ENCODE results near the gene SCN2A. TPM values are rescaled to one million over a fixed set of nuclear protein-coding genes. Genes with fewer than 3 reads are reported as not detected.

SCN2A gene
- 0.06 TPM for polyA plus RNA-seq

DNA sequence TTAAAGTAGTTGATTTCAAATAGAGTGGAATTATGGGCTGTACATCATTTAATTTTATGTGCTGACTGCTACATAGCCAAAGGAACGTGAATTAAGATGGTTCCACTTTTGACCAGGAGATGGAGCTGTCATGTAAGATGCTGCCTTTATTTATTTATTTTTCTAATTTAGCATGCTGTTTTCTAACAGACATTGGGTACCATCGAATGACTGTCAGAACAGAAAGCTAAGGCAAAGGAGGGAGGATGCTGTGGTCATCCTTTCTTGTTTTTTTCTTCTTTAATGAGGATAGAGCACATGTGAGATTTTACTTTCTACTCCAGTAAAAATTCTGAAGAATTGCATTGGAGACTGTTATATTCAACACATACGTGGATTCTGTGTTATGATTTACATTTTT is at the start of gene SCN2A:
SCN2A (plus strand) TSS at position 185 of the 400 bp plus-strand sequence. CDS start 56,410 bp downstream, outside the sequence.
- H3K9me3 Mint-ChIP-seq = no peaks in the 10 kb centered on the region

GRCh38 chr2:165191096-165191728 is 48.0 kb upstream of the SCN2A start:
- H3K27me3 Mint-ChIP-seq = peaks cover 7% of the 10 kb centered on the region
- peaks cover 0 to 1% (median 0%) of the 10 kb centered on the region in 3 donors for H3K9me3 Mint-ChIP-seq
- no peak overlapping the region for H3K4me3 Mint-ChIP-seq
- H3K27ac Mint-ChIP-seq = no peak overlapping the region
- H3K4me1 Mint-ChIP-seq = peaks cover 15 to 24% (median 17%) of the 10 kb centered on the region in 3 donors
- H3K36me3 Mint-ChIP-seq = peaks cover 3% of the 10 kb centered on the region

More for the DNA sequence above, at the start of gene SCN2A:
- Mint-ChIP-seq H3K27ac (no peak within 1 kb of the TSS), H3K4me1 (no peaks in the 10 kb centered on the region), H3K4me3 (no peak within 1 kb of the TSS), H3K27me3 (peaks cover 2% of the 10 kb centered on the region), H3K36me3 (no peaks in the 10 kb centered on the region)

DNA sequence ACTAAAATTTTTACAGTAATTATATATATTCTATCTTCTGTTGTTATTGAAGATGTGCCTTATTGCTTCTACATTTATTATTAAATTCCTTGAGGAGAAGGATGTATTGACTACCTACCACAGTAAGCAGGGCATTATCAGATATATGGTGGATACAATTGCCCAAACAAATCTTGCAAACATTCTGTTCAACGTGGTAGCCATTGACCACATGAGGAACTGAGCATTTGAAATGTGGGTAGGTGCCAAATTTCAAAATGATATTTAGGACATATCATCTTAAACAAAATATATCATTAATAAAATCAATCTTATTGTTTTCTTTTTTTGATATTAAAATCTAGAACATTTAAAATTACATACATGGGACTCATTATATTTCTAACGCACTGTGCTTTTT is 46.5 kb upstream of the SCN2A start:
- peaks cover 20 to 29% (median 25%) of the 10 kb centered on the region in 3 donors for H3K4me1 Mint-ChIP-seq
- peaks cover 11% of the 10 kb centered on the region for H3K27me3 Mint-ChIP-seq
- H3K4me3 Mint-ChIP-seq = peak overlapping the region in 3 of 4 donors; percentile 12 to 70 (median 49)
- peaks cover 3% of the 10 kb centered on the region for H3K36me3 Mint-ChIP-seq
- H3K27ac Mint-ChIP-seq = peak overlapping the region in 1 of 3 donors; percentile 8
- peaks cover 0 to 1% (median 0%) of the 10 kb centered on the region in 3 donors for H3K9me3 Mint-ChIP-seq

GRCh38 chr2:165193178-165193777 is 45.9 kb upstream of the SCN2A start:
- H3K4me3 Mint-ChIP-seq = peak overlapping the region; percentile 1 to 70 (median 30)
- peaks cover 3% of the 10 kb centered on the region for H3K36me3 Mint-ChIP-seq
- H3K27ac Mint-ChIP-seq = peak overlapping the region; percentile 8 to 83 (median 80)
- H3K4me1 Mint-ChIP-seq = peaks cover 20 to 29% (median 25%) of the 10 kb centered on the region in 3 donors
- peaks cover 11% of the 10 kb centered on the region for H3K27me3 Mint-ChIP-seq
- peaks cover 0 to 1% (median 0%) of the 10 kb centered on the region in 3 donors for H3K9me3 Mint-ChIP-seq

GRCh38 chr2:165196411-165196810 is 42.8 kb upstream of the SCN2A start:
- H3K27me3 Mint-ChIP-seq = peaks cover 6% of the 10 kb centered on the region
- no peak overlapping the region for H3K27ac Mint-ChIP-seq
- no peak overlapping the region for H3K4me3 Mint-ChIP-seq
- peaks cover 1% of the 10 kb centered on the region for H3K36me3 Mint-ChIP-seq
- H3K4me1 Mint-ChIP-seq = peaks cover 22 to 26% (median 25%) of the 10 kb centered on the region in 3 donors
- peaks cover 0 to 1% (median 0%) of the 10 kb centered on the region in 3 donors for H3K9me3 Mint-ChIP-seq

- H3K4me3 Mint-ChIP-seq = peak overlapping the region in 1 of 4 donors; percentile 5
- peak overlapping the region in 1 of 3 donors; percentile 63 for H3K27ac Mint-ChIP-seq
- H3K4me1 Mint-ChIP-seq = peaks cover 25 to 33% (median 31%) of the 10 kb centered on the region in 3 donors
- H3K9me3 Mint-ChIP-seq = peaks cover 0 to 1% (median 0%) of the 10 kb centered on the region in 3 donors
- H3K27me3 Mint-ChIP-seq = peaks cover 6% of the 10 kb centered on the region
- H3K36me3 Mint-ChIP-seq = no peaks in the 10 kb centered on the region
Observed at GRCh38 chr2:165197346-165197745, 41.9 kb upstream of the SCN2A start.

DNA sequence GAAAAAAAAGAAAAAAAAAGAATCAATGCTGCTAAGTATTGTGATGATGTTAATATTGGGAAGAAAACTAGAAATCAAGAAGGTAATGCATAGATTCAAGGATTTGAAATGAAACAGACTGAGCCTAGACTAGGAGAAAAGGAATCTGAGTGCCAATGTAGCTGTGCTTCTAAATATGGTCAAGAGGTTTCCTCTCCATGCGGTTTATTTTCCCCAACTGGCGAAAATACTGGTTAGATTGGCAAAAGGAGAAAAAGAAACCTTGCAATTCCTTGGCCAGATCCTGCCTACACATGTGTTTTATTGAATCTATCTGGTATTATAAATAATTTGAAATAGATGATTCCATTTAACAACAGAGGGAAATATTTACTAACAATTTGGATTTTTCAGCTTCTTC is 41.0 kb upstream of the SCN2A start:
- Mint-ChIP-seq H3K27me3 (peaks cover 6% of the 10 kb centered on the region), H3K4me1 (peaks cover 21 to 29% (median 25%) of the 10 kb centered on the region in 3 donors), H3K36me3 (no peaks in the 10 kb centered on the region), H3K4me3 (no peak overlapping the region), H3K9me3 (no peaks in the 10 kb centered on the region), H3K27ac (no peak overlapping the region)

DNA sequence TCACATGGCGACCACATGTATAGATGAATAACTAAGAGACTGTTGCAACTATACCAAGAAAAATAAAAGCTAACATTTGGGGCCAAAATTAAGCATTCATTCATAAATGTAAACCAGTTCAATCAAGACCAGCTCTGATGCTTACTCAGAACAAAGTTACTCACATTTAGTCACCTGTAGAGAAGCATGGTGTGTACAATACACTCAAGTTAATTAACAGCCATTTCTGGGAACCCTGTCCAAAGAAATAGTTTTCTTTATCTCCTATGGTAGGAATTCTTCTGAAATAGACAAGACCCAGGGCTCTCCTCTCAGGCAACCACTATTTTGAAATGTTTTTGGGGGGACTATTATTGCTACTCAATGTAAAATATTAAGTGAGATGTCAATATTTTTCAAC is 37.0 kb upstream of the SCN2A start:
- H3K4me3 Mint-ChIP-seq = no peak overlapping the region
- peaks cover 4% of the 10 kb centered on the region for H3K27me3 Mint-ChIP-seq
- no peak overlapping the region for H3K27ac Mint-ChIP-seq

GRCh38 chr2:165203689-165204559 is 35.3 kb upstream of the SCN2A start, which contains the start of gene SCN3A:
Gene SCN3A, minus strand, starts transcription at chr2:165204050. Its CDS starts 27,656 bp downstream, at chr2:165176394.
- Mint-ChIP-seq H3K9me3 (peaks cover 0 to 4% (median 1%) of the 10 kb centered on the region in 3 donors), H3K36me3 (no peaks in the 10 kb centered on the region), H3K27ac (peak within 1 kb of the TSS in 2 of 3 donors; percentile 14 to 52), H3K4me3 (peak within 1 kb of the TSS; percentile 64 to 89 (median 77)), H3K27me3 (peaks cover 2% of the 10 kb centered on the region), H3K4me1 (peaks cover 8 to 16% (median 11%) of the 10 kb centered on the region in 3 donors)

More for the DNA sequence above, 37.0 kb upstream of the SCN2A start:
- H3K9me3 Mint-ChIP-seq = peaks cover 0 to 4% (median 1%) of the 10 kb centered on the region in 3 donors
- peaks cover 11 to 19% (median 13%) of the 10 kb centered on the region in 3 donors for H3K4me1 Mint-ChIP-seq
- no peaks in the 10 kb centered on the region for H3K36me3 Mint-ChIP-seq

GRCh38 chr2:165205865-165206264 is 33.3 kb upstream of the SCN2A start:
- peaks cover 0 to 4% (median 1%) of the 10 kb centered on the region in 3 donors for H3K9me3 Mint-ChIP-seq
- H3K27ac Mint-ChIP-seq = no peak overlapping the region
- H3K4me1 Mint-ChIP-seq = peaks cover 8 to 16% (median 11%) of the 10 kb centered on the region in 3 donors
- no peak overlapping the region for H3K4me3 Mint-ChIP-seq
- H3K27me3 Mint-ChIP-seq = peaks cover 2% of the 10 kb centered on the region
- H3K36me3 Mint-ChIP-seq = no peaks in the 10 kb centered on the region

DNA sequence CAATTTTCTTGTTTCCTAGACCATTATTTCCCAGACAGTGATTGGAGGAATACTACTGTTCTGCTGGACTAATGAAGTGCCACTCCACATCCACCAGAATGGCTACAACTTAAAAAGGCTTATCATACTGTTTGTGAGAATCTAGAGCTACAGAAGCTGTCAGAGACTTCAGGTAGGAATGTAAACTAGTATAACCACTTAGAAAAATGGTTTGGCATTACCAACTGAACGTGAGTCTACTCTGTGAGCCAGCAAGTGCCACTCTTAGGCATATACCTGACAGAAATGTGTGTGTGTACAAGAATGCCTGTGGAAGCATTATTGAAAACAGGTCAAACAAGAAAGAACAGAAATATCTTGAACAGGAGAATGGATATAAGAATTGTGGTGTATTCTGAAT is 31.1 kb upstream of the SCN2A start:
- Mint-ChIP-seq H3K27me3 (no peaks in the 10 kb centered on the region), H3K36me3 (no peaks in the 10 kb centered on the region), H3K9me3 (peaks cover 0 to 4% (median 1%) of the 10 kb centered on the region in 3 donors), H3K4me1 (peaks cover 3 to 6% (median 5%) of the 10 kb centered on the region in 3 donors), H3K27ac (no peak overlapping the region), H3K4me3 (no peak overlapping the region)

DNA sequence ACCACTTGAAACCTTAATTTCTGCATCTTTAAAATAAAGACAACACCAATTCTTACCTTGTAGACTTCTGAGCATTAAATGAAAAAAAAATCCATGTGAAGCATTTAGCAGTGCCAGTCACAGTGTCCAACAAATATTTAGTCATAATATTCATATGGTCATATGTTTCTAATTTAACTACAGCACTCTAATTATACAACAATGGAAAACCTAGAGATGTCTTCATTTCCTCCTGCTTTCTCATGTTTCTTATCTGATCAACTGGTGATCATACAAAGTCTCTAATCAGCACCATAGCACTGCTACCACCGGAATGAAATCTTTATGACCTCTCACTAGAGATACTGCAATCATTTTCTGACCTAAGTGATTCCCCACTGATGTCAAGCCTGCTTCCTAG is 25.1 kb upstream of the SCN2A start:
- Mint-ChIP-seq H3K27ac (no peak overlapping the region), H3K27me3 (peaks cover 3% of the 10 kb centered on the region), H3K4me3 (no peak overlapping the region), H3K36me3 (no peaks in the 10 kb centered on the region), H3K4me1 (no peaks in the 10 kb centered on the region), H3K9me3 (no peaks in the 10 kb centered on the region)

- Mint-ChIP-seq H3K9me3 (no peaks in the 10 kb centered on the region), H3K36me3 (no peaks in the 10 kb centered on the region), H3K27me3 (peaks cover 6% of the 10 kb centered on the region), H3K27ac (no peak overlapping the region), H3K4me1 (no peaks in the 10 kb centered on the region), H3K4me3 (no peak overlapping the region)
Observed at GRCh38 chr2:165219481-165219880, 19.7 kb upstream of the SCN2A start.

DNA sequence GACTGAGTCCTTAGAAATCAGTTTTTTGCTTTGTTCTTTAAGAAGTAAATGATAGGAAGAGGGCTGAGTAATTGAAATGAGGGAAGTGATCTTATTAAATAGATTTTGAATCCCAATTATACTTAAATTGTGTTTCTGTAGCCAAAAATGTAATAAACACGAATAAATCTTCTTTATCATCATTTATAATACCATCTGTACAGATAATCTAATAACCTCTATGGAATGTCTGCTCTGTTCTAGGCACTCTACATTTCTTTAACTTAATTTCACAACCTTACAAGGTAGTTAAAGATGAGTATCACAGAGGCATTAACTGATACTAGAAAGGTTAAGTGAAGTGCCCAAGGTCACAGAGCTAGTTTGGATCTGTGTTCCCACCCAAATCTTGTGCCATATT is 14.3 kb upstream of the SCN2A start:
- Mint-ChIP-seq H3K36me3 (no peaks in the 10 kb centered on the region), H3K27me3 (peaks cover 7% of the 10 kb centered on the region), H3K27ac (no peak overlapping the region), H3K4me3 (no peak overlapping the region), H3K4me1 (no peaks in the 10 kb centered on the region), H3K9me3 (no peaks in the 10 kb centered on the region)

DNA sequence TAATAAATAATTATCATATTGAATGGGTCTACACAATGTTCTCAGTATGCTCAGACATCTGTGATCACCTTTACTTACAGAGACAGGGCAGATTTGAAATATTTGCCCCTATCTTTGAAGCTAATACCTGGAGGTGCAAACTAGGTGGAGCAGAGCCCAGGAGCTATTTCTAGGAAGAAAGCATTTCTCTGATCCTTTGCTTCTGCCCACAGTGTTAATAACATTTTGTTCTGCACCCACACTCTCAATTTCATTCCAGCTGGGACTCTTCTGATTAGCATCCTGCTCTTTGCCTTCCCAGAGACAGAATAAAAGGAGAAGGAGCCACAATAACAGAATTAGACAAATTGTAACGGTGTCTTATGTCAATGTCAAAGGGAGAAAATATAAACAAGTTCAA is 11.6 kb upstream of the SCN2A start:
- Mint-ChIP-seq H3K9me3 (no peaks in the 10 kb centered on the region), H3K4me1 (no peaks in the 10 kb centered on the region), H3K4me3 (no peak overlapping the region), H3K27me3 (peaks cover 7% of the 10 kb centered on the region), H3K36me3 (no peaks in the 10 kb centered on the region), H3K27ac (no peak overlapping the region)

Measured in IgD-negative memory B cell (primary cell).